Parathyroid adenoma (tissue), 2 donors: ENCODE measurements around the gene CXCL11.
"Not testable (repeated sequence)": the region's sequence is repeated elsewhere in the genome, so short reads cannot be mapped to it uniquely, and the experiment has no call there.

Source experiments
- H2AFZ ChIP-seq: fragments of 300-600 bp; sonication (generic); one replicate; pipeline ENCODE4 v1.7.0; 2017; ENCODE audit warnings: antibody characterized with exemption, mild to moderate bottlenecking
- H3K27ac ChIP-seq: fragments of 300-600 bp; sonication (generic); one replicate; pipeline ENCODE4 v1.7.0; 2017
- H3K27me3 ChIP-seq: fragments of 300-600 bp; sonication (generic); one replicate; pipeline ENCODE4 v1.7.0; 2017; ENCODE audit warnings: low read length; ENCODE audit not compliant: control insufficient read depth, insufficient read depth
- H3K36me3 ChIP-seq: fragments of 300-600 bp; sonication (generic); one replicate; pipeline ENCODE4 v1.7.0; 2017; ENCODE audit warnings: low read length; ENCODE audit not compliant: control insufficient read depth, insufficient read depth
- H3K4me1 ChIP-seq: fragments of 300-600 bp; sonication (generic); one replicate; pipeline ENCODE4 v1.7.0; 2017; ENCODE audit warnings: control low read depth
- H3K4me2 ChIP-seq: fragments of 300-600 bp; sonication (generic); one replicate; pipeline ENCODE4 v1.7.0; 2017; ENCODE audit warnings: low read length
- H3K4me3 ChIP-seq: fragments of 300-600 bp; sonication (generic); one replicate; pipeline ENCODE4 v1.7.0; 2017; ENCODE audit warnings: low read depth, low read length
- H3K79me2 ChIP-seq: fragments of 300-600 bp; sonication (generic); one replicate; pipeline ENCODE4 v1.7.0; 2017; ENCODE audit warnings: control low read depth
- H3K9ac ChIP-seq: fragments of 300-600 bp; sonication (generic); one replicate; pipeline ENCODE4 v1.7.0; 2017; ENCODE audit warnings: mild to moderate bottlenecking
- H3K9me3 ChIP-seq: fragments of 300-600 bp; sonication (generic); one replicate; pipeline ENCODE4 v1.7.0; 2017; ENCODE audit warnings: low read length; ENCODE audit not compliant: control insufficient read depth
- TF ChIP-seq, protein P1 (sequence below): fragments of 300-600 bp; sonication (generic); IDR thresholded peaks from one replicate; pipeline ENCODE4 v1.7.0; 2017; ENCODE audit warnings: antibody characterized with exemption, mild to moderate bottlenecking
- donor health status: primary hyperparathyroidism.

The CXCL11 gene

GRCh38 chr4:76058302-76058701 lies 22.4 kb upstream of the CXCL11 start:
- no peaks in the 10 kb centered on the region for H3K79me2 ChIP-seq
- no peaks in the 10 kb centered on the region for H3K36me3 ChIP-seq
- no peaks in the 10 kb centered on the region for H3K9me3 ChIP-seq
- TF ChIP-seq, protein P1, sequence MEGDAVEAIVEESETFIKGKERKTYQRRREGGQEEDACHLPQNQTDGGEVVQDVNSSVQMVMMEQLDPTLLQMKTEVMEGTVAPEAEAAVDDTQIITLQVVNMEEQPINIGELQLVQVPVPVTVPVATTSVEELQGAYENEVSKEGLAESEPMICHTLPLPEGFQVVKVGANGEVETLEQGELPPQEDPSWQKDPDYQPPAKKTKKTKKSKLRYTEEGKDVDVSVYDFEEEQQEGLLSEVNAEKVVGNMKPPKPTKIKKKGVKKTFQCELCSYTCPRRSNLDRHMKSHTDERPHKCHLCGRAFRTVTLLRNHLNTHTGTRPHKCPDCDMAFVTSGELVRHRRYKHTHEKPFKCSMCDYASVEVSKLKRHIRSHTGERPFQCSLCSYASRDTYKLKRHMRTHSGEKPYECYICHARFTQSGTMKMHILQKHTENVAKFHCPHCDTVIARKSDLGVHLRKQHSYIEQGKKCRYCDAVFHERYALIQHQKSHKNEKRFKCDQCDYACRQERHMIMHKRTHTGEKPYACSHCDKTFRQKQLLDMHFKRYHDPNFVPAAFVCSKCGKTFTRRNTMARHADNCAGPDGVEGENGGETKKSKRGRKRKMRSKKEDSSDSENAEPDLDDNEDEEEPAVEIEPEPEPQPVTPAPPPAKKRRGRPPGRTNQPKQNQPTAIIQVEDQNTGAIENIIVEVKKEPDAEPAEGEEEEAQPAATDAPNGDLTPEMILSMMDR: no peak
- H3K27me3 ChIP-seq: no peaks in the 10 kb centered on the region
- H3K9ac ChIP-seq: no peak overlapping the region
- no peak overlapping the region for H3K4me2 ChIP-seq
- no peaks in the 10 kb centered on the region for H3K4me1 ChIP-seq
- H3K4me3 ChIP-seq: no peak overlapping the region
- H2AFZ ChIP-seq: no peak overlapping the region
- H3K27ac ChIP-seq: no peak overlapping the region

DNA sequence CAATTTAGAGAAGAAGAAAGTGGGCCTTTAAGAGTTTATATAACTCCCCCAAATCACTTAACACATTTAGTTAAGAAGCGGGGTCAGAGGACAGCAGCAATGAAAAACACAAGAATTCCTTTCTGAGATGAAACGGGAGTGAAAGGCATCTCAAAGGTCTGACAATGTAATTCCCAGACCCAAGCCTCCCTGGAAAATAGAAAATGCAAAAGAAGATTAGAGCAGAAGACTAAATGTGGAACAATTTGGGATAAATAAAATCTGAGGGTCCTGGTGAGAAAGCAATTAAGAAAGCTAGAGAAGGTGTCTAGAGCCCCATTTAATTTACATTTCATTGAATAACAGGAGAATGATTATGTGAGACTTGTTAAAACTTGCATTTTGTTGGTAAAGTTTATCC lies 19.6 kb upstream of the CXCL11 start:
- Histone ChIP-seq H3K36me3 (no peaks in the 10 kb centered on the region), H3K79me2 (no peaks in the 10 kb centered on the region), H3K27me3 (no peaks in the 10 kb centered on the region), H2AFZ (no peak overlapping the region), H3K9me3 (no peaks in the 10 kb centered on the region), H3K4me1 (no peaks in the 10 kb centered on the region), H3K9ac (no peak overlapping the region), H3K4me2 (no peak overlapping the region), H3K4me3 (no peak overlapping the region), H3K27ac (no peak overlapping the region)
- TF ChIP-seq, protein P1: no peak

- H3K79me2 ChIP-seq: no peaks in the 10 kb centered on the region
- no peaks in the 10 kb centered on the region for H3K4me1 ChIP-seq
- no peaks in the 10 kb centered on the region for H3K9me3 ChIP-seq
- no peak overlapping the region for H3K27ac ChIP-seq
- H2AFZ ChIP-seq: no peak overlapping the region
- TF ChIP-seq, protein P1: no peak
- no peak overlapping the region for H3K4me3 ChIP-seq
- H3K9ac ChIP-seq: no peak overlapping the region
- no peaks in the 10 kb centered on the region for H3K27me3 ChIP-seq
- H3K36me3 ChIP-seq: no peaks in the 10 kb centered on the region
- no peak overlapping the region for H3K4me2 ChIP-seq
Observed at GRCh38 chr4:76055016-76055415, 19.1 kb upstream of the CXCL11 start.

GRCh38 chr4:76053730-76054129 lies 17.9 kb upstream of the CXCL11 start:
- no peaks in the 10 kb centered on the region for H3K36me3 ChIP-seq
- no peak overlapping the region for H2AFZ ChIP-seq
- H3K27me3 ChIP-seq: no peaks in the 10 kb centered on the region
- no peak overlapping the region for H3K4me2 ChIP-seq
- H3K4me3 ChIP-seq: no peak overlapping the region
- no peaks in the 10 kb centered on the region for H3K9me3 ChIP-seq
- H3K9ac ChIP-seq: no peak overlapping the region
- no peak overlapping the region for H3K27ac ChIP-seq
- H3K79me2 ChIP-seq: no peaks in the 10 kb centered on the region
- H3K4me1 ChIP-seq: no peaks in the 10 kb centered on the region
- TF ChIP-seq, protein P1: no peak

DNA sequence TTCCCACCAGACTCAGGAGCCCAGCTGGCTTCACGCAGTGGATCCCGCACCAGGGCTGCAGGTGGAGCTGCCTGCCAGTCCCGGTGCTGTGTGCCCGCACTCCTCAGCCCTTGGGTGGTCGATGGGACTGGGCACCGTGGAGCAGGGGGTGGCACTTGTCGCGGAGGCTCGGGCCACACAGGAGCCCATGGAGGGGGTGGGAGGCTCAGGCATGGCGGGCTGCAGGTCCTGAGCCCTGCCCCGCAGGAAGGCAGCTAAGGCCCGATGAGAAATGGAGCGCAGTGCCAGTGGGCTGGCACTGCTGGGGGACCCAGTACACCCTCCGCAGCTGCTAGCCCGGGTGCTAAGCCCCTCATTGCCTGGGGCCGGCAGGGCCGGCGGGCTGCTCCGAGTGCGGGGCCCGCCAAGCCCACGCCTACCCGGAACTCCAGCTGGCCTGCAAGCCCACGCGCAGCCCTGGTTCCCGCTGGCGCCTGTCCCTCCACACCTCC lies 14.7 kb upstream of the CXCL11 start:
- not testable (repeated sequence) for H3K4me2 ChIP-seq, H3K79me2 ChIP-seq, H2AFZ ChIP-seq, H3K9me3 ChIP-seq, H3K9ac ChIP-seq, H3K27ac ChIP-seq, H3K36me3 ChIP-seq, H3K4me1 ChIP-seq, H3K4me3 ChIP-seq, H3K27me3 ChIP-seq

DNA sequence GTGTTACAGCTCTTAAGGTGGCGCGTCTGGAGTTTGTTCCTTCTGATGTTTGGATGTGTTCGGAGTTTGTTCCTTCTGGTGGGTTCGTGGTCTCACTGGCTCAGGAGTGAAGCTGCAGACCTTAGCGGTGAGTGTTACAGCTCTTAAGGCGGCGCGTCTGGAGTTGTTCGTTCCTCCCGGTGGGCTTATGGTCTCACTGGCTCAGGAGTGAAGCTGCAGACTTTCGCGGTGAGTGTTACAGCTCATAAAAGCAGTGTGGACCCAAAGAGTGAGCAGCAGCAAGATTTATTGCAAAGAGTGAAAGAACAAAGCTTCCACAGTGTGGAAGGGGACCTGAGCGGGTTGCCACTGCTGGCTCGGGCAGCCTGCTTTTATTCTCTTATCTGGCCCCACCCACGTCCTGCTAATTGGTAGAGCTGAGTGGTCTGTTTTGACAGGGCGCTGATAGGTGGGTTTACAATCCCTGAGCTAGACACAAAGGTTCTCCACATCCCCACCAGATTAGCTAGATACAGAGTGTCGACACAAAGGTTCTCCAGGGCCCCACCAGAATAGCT lies 14.1 kb upstream of the CXCL11 start:
- H2AFZ ChIP-seq, H3K27me3 ChIP-seq, H3K9ac ChIP-seq, H3K4me3 ChIP-seq, H3K4me2 ChIP-seq, H3K27ac ChIP-seq, H3K36me3 ChIP-seq, H3K4me1 ChIP-seq, H3K9me3 ChIP-seq, H3K79me2 ChIP-seq: not testable (repeated sequence)

DNA sequence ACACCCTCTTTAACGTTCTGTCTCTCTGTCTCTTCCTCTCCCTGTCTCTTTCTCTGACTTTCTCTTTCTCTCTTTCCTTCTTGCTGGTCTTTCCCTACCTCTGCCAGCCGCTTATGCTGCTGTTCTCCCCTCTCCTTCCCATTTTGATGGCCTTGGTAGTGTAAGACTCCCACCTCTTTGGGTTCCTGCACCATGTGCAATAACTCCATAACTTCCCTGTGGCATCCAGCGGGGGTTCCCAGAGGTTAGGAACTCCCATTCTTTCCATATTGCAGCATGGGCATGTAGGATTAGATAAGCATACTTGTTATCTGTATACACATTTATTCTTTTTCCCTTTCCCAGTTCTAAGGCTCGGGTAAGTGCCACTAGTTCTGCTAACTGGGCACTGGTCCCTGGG lies 8.8 kb upstream of the CXCL11 start:
- not testable (repeated sequence) for H3K4me3 ChIP-seq, H3K36me3 ChIP-seq, H2AFZ ChIP-seq, H3K4me1 ChIP-seq, H3K4me2 ChIP-seq, H3K27me3 ChIP-seq, H3K9ac ChIP-seq, H3K79me2 ChIP-seq, H3K9me3 ChIP-seq, H3K27ac ChIP-seq

GRCh38 chr4:76043306-76043705 lies 7.4 kb upstream of the CXCL11 start:
- H3K9ac ChIP-seq, H3K27ac ChIP-seq, H3K9me3 ChIP-seq, H3K27me3 ChIP-seq, H3K4me3 ChIP-seq, H3K36me3 ChIP-seq, H2AFZ ChIP-seq, H3K4me1 ChIP-seq, H3K4me2 ChIP-seq, H3K79me2 ChIP-seq: not testable (repeated sequence)
